GM21737 (cell line): ENCODE results near the gene BICC1.

Experiments
- ATAC-seq: cut with Tn5 transposase; IDR thresholded peaks from one replicate; pipeline ENCODE4 v1.9.1; 2021; ENCODE audit warnings: mild to moderate bottlenecking, moderate library complexity; ENCODE audit not compliant: unreplicated experiment

The BICC1 gene

DNA sequence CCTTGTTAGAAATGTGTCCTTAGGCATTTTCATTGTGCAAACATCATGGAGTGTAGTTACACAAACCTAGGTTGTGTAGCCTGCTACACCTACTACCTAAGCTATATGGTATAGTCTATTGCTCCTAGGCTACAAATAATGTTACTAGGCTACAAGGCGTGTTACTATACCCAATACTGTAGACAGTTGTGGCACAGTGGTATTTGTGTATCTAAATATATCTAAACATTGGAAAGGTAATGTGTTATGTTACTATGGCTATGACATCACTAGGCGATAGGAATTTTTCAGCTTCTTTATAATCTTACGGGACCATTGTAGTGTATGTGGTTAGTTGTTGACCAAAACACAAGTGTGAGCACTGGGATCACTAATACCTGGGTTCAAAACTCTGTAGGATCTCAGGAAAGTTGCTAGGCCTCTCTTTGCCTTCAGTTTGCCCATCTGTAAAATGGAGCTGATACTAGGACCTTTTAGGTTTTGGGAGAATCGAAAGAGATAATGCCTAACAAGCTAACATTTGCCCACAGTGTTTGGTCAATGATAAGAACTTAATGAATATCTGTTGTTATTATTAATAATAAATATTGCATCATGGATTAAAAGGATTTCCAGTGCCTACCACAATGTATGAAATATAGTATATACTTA, 2.7 kb downstream of the BICC1 start:
- ATAC-seq: no peak

DNA sequence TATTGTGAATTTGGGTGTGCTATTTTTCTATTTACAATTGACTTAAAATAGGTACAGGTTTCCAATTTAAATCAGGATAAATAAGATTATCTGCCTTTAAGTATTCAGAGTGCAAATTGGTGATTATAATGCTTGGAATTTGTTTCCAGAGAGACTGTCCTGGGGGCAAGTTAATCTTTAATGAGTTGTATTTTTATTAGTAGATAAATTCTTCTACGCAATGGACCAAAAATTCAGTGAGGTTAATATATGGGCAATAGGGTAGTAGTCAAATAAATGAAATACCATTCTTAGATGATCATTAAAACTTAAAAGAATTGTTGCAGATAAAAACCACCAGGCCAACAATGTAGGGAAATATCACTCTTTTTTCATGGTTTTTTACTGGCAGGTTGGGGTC, 3.4 kb downstream of the BICC1 start:
- no peak for ATAC-seq

DNA sequence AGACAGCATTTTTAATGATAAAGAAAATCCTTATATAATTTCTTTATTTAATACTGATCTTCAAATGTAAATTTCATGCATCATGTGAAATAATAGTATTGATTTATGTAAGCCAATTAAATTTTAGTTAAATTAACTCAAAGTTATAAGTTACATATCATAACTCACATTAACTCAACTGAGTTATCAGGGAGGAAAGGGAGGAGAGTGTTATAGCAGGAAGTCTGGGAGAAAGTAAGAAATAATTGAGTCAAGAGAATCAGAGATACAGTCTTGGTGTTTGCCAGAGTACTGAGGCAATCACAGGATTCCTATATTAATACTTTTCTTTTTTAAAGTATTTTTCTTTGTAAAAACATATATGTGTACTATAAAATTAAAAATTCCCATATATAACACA, 4.0 kb downstream of the BICC1 start:
- ATAC-seq: no peak

DNA sequence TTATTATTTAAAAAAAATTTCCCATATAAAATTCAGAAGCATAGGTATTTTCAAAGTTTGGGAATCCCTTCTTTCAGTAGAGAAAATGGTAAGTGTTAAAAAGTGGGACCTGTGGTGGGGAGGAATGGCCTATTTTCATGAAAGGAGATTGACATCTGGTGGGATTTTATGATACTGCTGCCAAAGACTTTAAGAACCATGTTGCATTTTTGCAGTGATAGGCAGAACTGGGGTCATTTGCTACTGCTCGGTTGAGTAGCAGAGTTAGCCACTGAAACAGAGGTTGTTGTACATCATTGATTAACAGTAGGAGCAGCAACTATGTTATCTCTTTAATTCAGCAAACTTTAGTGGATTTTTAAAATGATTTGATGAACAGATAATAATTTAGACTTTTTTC, 4.4 kb downstream of the BICC1 start:
- no peak for ATAC-seq

DNA sequence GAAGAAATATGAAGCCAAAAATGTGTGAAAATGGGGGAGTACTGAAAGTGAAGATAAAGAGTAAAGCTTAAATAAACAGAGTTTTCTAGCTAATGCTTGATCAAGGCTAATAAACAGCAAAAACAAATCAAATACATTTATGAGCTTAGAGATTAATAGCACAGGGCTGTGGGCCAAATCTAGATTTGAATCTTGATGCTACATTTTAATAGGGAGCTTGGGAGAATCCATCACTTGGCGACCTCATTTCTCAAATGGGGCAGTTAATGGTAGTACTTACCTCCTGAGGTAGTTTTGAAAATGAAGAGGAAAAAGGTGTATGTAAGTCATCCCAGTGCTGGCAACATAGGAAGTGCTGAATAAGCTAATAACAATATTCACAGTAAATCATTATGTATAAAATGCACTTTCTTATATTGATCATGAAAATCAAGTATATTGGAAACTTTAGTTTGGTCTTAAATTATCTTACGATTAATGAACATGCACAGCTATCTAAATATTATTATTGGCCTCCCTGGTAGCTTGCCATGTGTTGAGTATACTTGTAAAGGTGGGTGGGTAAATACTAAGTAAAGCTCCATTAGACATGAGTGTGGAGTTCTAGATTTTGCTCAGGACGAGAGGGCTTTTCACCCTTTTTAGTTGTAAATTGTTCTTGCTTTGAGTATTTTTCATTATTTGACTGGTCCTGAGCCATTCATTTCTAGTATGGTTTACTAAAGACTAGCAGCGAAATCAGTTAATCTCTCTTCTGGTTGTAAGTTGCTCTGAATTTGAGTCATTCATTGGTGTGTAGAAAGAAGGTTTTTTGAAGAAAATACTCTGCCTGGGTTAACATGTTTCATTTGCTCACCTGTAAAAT, 5.1 kb downstream of the BICC1 start:
- ATAC-seq: no peak

DNA sequence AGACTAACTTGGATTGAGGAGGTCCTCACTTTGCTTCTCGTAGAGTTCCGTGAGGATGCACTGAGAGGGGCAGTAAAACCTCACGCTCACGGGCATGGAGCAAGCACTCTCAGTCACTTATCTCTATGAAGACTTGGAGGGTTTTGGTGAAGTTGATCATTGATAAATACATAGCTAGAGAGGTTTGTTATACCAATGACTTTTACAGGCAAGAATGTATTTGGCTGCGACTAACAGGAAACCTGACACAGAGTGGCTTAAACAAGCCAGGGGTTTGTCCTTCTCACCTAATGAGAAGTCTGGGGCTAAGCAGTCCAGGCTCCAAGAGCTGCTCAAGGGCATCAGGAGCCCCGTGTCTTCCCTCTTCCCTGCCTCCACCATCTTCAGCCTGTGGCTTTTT, 6.1 kb downstream of the BICC1 start:
- ATAC-seq: no peak

DNA sequence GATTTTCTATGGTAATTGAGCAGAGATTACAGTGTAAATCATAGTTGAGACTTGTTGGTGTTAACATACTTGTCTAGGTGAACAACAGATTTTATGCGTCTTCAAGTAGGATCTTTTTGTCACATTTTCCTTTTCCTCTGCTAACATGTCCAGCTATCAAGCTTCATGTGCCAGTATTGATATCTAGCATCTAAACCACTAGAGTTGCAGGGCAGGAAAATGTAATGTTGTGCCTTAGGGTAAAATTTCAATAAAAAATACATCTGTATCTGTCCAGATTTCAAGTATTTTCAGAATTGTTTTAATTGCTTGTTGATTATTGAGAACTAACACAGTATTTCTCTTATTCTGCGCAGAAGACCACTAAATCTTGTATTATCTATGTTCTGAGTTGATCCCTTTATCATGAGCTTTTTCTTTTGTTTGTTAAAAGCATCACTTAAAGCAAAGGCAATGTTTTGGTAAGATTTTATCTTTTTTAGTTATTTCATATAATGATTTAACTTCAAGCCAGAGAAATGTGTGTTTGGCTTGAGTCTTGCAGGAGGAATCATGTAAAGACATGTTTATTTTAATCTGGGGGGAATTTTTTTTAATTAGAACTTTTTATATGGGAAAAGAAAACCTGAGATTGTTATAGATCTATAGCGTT, 16.5 kb downstream of the BICC1 start:
- no peak for ATAC-seq

DNA sequence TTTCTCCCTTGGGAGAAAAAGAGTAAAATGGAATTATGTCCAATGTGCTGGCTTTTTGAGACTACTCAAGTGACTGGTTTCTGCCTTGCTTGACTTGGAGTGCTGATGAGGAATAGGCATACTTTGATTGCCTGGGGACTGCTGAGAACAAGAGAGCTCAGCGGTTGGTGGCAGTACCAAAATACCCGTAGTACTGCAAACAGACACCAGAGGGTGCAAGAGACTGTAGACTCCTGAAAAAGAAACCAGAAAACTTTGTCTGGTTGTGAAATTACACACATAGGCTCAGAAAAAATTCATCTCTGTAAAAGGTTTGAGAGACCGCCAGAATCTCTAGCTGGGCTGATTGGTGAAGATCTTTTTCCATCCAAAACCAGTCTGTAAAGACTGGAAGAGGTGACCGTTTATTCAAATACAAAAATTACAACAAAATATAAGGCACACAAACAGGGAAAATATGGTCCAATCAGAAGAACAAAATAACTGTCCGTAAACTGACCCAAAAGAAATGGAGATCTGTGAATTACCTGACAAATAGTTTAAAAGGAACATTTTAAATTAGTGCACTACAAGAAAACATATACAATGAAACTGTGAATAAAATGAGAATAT, 18.5 kb downstream of the BICC1 start:
- peak; percentile 90 for ATAC-seq

DNA sequence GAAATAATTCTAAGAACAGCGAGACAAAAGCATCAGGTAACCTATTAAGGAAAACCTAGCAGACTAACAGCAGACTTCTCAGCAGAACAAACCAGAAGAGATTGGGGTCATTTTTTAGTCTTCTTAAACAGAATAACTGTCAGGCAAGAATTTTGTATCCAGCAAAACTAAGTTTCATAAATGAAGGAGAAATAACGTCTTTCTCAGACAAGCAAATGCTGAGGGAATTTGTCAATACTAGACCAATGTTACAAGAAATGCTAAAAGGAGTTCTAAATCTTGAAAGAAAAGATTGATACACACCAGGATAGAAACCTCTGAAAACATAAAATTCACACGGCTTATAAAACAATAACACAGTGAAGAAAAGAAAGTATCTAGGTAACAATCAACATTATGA, 22.6 kb downstream of the BICC1 start:
- ATAC-seq: no peak

DNA sequence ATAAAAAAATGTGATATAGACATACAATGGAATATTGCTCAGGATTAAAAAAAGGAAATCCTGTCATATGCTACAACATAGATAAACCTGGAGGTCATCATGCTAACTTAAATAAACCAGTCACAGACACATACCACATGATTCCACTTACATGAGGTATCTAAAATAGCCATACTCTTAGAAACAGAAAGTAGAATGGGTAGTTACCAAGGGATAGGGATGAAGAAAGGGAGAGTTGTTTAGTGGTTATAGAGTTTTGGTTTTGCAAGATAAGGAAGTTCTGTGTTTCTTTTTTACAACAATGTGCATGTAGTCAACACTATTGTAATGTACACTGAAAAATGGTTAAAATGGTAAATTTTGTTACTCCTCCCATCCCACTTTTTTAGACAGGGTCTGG, 30.5 kb downstream of the BICC1 start:
- ATAC-seq: no peak

DNA sequence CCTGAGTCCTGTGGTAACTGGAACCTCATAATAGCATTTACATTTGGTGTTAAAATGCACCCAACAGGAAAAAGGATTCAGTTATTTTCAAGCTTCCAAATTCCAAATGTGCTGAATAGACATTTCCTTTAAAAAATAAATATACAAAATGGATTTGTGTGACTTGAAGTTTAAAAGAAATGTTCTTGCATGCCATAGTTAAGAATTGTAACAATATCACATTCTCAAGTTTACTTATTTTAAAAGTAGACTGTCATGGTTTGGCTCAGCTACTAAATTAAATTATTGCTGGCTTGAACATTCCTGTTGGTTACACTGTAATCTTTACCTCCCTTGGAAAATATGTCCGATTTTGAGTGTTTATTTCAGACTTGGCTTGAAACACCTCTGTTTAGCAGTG, 31.5 kb downstream of the BICC1 start:
- ATAC-seq: no peak

DNA sequence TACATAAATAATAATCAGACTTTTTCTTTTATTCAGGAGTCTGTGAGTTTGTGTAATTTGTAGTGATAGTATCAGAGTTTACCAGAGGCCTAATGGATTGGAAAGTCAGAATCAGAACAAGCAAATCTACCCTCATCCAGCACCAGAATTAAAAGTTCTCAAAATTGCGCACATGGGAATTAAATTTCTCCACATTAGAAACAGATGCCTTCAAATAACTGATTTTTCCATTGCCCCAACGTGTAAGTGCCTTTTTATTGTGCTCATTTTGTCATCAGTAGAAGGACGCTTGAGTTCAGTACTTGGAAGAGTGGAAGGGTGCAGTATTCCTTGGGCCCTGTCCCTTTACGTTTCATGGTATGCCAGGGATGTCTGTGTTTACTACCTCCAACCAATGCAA, 32.8 kb downstream of the BICC1 start:
- no peak for ATAC-seq

DNA sequence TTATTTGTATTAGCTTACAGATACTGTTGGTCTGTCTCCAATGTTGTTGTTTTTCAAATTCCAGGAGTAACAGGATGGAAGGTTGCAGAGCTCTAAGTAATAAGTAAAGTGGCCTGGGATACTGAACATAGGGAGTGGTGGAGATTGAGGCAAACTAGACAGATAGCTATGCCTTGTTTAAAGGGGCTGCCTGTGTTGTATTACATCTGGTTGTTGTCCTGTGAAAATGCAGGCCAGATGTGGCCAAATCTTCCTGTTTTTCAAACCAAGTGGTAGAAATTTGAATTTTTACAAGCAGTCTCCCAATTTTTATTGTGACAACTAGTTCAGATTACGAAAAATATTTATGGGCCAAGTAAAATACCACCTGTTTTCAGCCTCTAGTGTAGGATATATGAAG, 33.5 kb downstream of the BICC1 start:
- ATAC-seq: no peak

DNA sequence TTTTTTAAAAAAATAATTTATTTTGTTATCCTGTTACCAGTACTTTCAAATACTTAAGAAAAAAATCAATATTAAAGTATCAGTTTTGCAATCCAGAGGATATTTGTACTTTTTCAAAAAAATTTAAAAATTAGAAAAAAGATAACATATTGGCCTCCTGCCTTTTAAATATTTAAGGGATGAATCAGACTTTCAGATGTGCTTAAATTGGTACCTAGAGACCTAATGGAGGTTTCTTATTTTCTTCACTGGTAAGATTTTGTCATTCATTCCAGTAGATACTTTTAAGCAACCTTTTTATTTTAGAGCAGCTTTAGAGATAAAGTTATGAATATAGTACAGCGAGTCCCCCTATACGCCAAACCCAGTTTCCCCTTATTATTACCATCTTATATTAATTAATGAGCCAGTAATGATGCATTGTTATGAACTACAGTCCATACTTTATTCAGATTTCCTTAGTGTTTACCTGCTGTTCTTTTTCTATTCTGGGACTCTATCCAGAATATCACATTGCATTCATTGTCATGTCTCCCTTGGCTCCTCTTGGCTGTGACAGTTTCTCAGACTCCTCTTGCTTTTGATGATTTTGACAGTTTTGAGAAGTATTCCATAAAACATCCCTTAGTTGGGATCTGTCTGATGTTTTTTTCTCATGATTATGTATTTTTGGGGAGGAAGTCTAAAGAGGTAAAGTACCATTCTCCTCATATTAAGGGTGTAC, 34.2 kb downstream of the BICC1 start:
- ATAC-seq: no peak

DNA sequence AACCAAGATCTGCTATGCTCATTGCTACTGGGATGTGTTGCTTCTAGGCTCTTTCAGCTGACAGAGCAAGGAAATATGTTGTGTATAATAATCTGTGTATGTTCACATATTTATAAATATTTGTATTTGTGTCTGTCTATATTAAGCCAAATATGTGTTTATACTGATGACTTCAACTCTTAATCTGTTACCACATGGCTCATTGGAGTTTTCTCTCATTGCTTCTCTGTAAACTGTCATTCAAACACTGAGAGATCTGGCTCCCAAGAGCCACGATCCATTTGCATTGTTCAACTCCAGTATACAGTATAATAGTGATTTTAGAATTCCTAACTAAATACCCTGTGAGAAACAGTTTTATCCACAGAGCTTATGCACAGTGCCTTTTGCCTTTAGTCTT, 35.3 kb downstream of the BICC1 start:
- no peak for ATAC-seq

DNA sequence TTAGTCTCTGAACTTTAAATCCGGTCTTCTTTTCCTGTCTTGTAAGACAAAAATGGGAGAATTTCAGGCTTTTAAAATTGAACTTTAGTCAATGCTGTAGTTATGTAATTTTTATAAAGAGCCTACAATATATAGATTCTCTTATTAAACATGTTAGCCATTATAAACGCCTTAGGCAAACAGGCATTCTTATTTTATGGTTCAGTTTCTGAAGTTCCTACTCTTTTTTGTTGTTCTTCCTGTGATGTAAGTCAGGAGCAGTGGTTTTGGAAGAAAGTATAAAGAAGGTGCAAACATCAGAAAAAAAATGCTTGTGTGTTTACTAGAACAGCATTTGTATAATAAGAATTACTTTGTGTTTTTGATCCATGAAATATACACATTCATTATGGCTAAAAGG, 41.6 kb downstream of the BICC1 start:
- ATAC-seq: no peak

DNA sequence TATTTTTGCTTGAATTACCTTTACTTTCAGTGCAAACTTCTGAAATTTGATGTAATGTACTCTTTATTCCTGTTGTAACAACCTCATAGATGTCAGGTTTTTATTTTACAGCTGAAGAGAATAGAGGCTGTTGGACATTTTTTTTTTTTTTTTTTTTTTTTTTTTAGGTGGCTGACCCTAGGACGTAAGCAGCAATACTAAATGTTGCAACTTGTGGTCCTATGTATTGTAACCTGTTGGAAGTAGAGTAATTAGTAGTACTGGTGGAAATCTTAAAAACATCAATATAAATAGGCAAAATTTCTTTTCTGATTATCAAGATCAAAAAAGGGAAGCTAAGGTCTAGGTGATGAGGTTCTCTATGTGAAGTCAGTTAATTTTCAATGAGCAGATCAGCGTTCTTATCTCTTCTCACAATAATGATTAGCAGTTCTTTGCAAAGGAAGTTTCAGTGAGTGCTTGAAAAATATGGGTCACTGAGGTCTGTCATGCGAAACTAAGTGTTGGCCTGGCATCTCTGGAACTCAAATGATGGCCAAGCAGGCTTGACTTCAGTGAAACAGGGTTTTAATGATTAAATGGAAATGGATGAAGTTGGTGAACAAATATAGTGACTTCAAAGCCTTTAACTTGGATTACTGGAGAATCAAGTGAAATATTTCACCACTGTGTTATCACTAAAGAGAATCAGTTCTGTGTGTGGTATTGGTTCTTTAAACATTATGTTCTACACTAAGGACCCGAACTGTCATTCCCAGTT, 42.7 kb downstream of the BICC1 start:
- no peak for ATAC-seq

DNA sequence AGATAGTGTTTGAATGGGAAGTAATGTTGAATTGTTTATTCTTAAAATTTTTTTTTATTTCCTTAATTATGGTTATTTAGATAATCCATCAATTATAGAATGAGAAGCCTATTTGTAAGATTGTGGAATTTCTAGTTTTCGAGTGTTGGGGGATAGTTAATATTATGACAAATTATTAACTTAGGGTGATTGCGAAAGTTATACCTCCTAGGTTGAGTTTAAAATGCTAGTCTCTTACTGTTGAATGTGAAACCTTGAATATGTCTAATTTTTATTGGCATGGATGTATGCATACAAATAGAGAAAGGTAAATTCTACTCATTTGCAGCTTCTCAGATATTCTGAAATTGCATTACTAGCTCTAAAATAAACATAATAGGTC, 43.2 kb downstream of the BICC1 start:
- no peak for ATAC-seq

DNA sequence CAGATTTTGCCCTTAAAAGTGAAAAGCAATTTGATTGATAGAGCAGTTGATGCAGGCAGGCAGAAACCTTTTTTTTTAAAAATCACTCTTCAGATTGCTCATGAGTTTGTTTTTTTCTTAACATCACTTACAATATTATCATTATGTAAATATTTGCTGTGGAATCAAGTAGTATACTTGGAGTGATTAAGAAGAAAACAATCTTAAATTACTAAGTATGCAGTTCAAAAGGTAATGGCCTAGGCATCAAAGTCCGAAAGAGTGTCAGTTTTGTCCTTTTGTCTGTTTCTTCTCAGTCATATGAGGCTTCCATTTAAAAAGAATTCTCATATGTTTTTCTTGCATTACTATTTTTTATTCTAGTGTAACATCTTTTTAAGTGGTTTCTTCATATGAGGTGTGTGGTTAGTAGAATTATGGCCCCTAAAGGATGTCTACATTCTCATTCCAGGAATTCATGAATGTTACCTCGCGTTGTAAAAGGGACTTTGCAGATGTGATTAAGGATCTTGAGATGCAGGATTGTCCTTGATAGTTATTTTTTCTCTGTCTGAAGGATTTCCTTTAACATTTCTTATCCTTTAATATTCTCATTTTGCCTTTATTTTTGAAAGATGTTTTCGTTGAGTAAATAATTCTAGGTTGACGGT, 44.0 kb downstream of the BICC1 start:
- ATAC-seq: no peak

DNA sequence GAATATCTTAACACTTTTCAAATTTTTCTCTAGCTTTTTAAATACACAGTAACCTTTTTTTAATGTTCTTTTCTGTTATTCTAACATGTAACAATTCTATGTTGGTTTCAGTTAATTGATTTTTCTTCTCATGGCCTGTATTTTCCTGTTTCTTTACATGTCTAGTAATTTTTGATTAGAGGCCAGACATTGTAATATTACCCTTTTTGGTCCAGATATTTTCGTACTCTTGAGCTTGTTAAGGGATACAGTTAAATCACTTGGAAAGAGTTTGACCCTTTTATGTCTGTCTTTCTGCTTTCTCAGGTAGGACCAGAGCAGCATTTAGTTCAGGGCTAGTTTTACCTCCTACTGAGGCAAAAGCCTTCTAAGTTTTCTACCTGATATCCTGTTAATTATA, 45.0 kb downstream of the BICC1 start:
- no peak for ATAC-seq
